GM18951 (cell line): Measurements from ENCODE around the gene ACSS2.
A peak's percentile ranks its signal among the peaks of the same experiment; 100 is the strongest.
"Not testable (repeated sequence)": the region's sequence is repeated elsewhere in the genome, so short reads cannot be mapped to it uniquely, and the experiment has no call there.

Source experiments
- POLR2A ChIP-seq: IDR thresholded peaks from 4 replicates; pipeline ENCODE4 v1.6.1; 2011; ENCODE audit warnings: mild to moderate bottlenecking; ENCODE audit not compliant: insufficient read length, insufficient read depth; ENCODE audit errors: extremely low read depth
- in situ Hi-C: fragments of 300-500 bp; cut with MboI; formaldehyde crosslinking; loops from one replicate; pipeline ENCODE4 v1.12.0; 2022; ENCODE audit warnings: low sequenced_read_pairs, mixed read lengths, inconsistent platforms; ENCODE audit not compliant: unreplicated experiment

ACSS2 gene

GRCh38 chr20:34862724-34863123 is 13.7 kb upstream of the ACSS2 start:
- in situ Hi-C loops: no loop called here
- TF ChIP-seq POLR2A: no peak

GRCh38 chr20:34863421-34863965 is 12.9 kb upstream of the ACSS2 start:
- no peak for TF ChIP-seq POLR2A
- in situ Hi-C loops: no loop called here

- no peak for TF ChIP-seq POLR2A
- in situ Hi-C loops: no loop called here
Measured at GRCh38 chr20:34864216-34864615, 12.2 kb upstream of the ACSS2 start.

- no peak for TF ChIP-seq POLR2A
- in situ Hi-C loops: no loop called here
Measured at GRCh38 chr20:34871320-34871926, 5.0 kb upstream of the ACSS2 start.

GRCh38 chr20:34871966-34872621 is 4.3 kb upstream of the ACSS2 start:
- TF ChIP-seq POLR2A: no peak
- in situ Hi-C loops: no loop called here

- in situ Hi-C loops: no loop called here
- peak; percentile 40 for TF ChIP-seq POLR2A
Measured at GRCh38 chr20:34872622-34873224, 3.7 kb upstream of the ACSS2 start, which contains the start of gene GGT7. Gene GGT7 (minus strand): TSS chr20:34872856. CDS start chr20:34872815, 41 bp downstream.

GRCh38 chr20:34873583-34874093 is 2.8 kb upstream of the ACSS2 start:
- in situ Hi-C loops: no loop called here
- TF ChIP-seq POLR2A: no peak

GRCh38 chr20:34874094-34874654 is 2.2 kb upstream of the ACSS2 start:
- in situ Hi-C loops: no loop called here
- no peak for TF ChIP-seq POLR2A

GRCh38 chr20:34875642-34876405 is 588 bp upstream of the ACSS2 start:
- in situ Hi-C loops: no loop called here
- no peak for TF ChIP-seq POLR2A

GRCh38 chr20:34880215-34880850 is 3.9 kb downstream of the ACSS2 start:
- TF ChIP-seq POLR2A: no peak

GRCh38 chr20:34880971-34881370 is 4.6 kb downstream of the ACSS2 start:
- in situ Hi-C loops: not testable (repeated sequence)

More at GRCh38 chr20:34880215-34880850, 3.9 kb downstream of the ACSS2 start:
- in situ Hi-C loops: no loop called here

GRCh38 chr20:34881689-34882088 is 5.3 kb downstream of the ACSS2 start:
- in situ Hi-C loops: no loop called here
- no peak for TF ChIP-seq POLR2A
